IMR-90 (cell line): ENCODE results near the gene ADGRF3. TPM values are rescaled to one million over a fixed set of nuclear protein-coding genes. Genes with fewer than 3 reads are reported as not detected.

Experiments used
- ATAC-seq: fragments of 200-7000 bp; cut with Tn5 transposase; 2 replicates; pipeline ENCODE4 v1.9.1; 2020; ENCODE audit warnings: low read depth, mild to moderate bottlenecking, moderate library complexity
- BruUV-seq: library from RNA; stranded (reverse); fragments of 400-500 nt; replicated peaks from 2 replicates; lab custom pipeline; 2021; lab: Mats Ljungman, UMichigan
- CTCF ChIA-PET: fragments of 300-600 bp; formaldehyde crosslinking; extraction: SDS; loops from one replicate; lab custom pipeline; 2021; ENCODE audit warnings: antibody characterized with exemption; lab: Yijun Ruan, JAX
- POLR2A ChIA-PET: fragments of 300-600 bp; sonication (Branson Sonifier 250); formaldehyde crosslinking; loops from one replicate; lab custom pipeline; 2022; ENCODE audit warnings: antibody characterized with exemption; ENCODE audit not compliant: unreplicated experiment; lab: Charles Lee
- DNase-seq: peaks from one replicate; pipeline ENCODE4 v3.0.0; 2013
- H2AFZ ChIP-seq: replicated peaks from 2 replicates; pipeline ENCODE3; 2013; ENCODE audit warnings: low read length, mild to moderate bottlenecking; ENCODE audit not compliant: poor library complexity
- H2AK5ac ChIP-seq: 2 replicates; pipeline ENCODE4 v1.6.1; 2013; ENCODE audit warnings: low read depth, low read length, inconsistent platforms
- H2AK9ac ChIP-seq: replicated peaks from 2 replicates; pipeline ENCODE3; 2013; ENCODE audit warnings: mild to moderate bottlenecking, low read depth, low read length, moderate library complexity; ENCODE audit not compliant: poor library complexity
- H2BK120ac ChIP-seq: 2 replicates; pipeline ENCODE4 v1.6.1; 2013; ENCODE audit warnings: low read depth, low read length, inconsistent platforms
- H2BK15ac ChIP-seq: 3 replicates; pipeline ENCODE4 v1.6.1; 2013; ENCODE audit warnings: low read depth, low read length, inconsistent platforms
- H2BK20ac ChIP-seq: 2 replicates; pipeline ENCODE4 v1.6.1; 2013; ENCODE audit warnings: low read depth, mild to moderate bottlenecking, inconsistent platforms, low read length, moderate library complexity
- H2BK5ac ChIP-seq: 2 replicates; pipeline ENCODE4 v1.6.1; 2013; ENCODE audit warnings: mild to moderate bottlenecking, low read depth, low read length, inconsistent platforms; ENCODE audit not compliant: poor library complexity, severe bottlenecking
- H3K14ac ChIP-seq: replicated peaks from 2 replicates; pipeline ENCODE4 v1.6.1; 2013; ENCODE audit warnings: low read depth, low read length, inconsistent platforms
- H3K18ac ChIP-seq: 2 replicates; pipeline ENCODE4 v1.6.1; 2013; ENCODE audit warnings: low read depth, low read length, control low read depth
- H3K23ac ChIP-seq: 2 replicates; pipeline ENCODE4 v1.6.1; 2013; ENCODE audit warnings: low read depth, low read length, inconsistent platforms
- H3K27ac ChIP-seq: 2 replicates; pipeline ENCODE4 v1.5.1; 2013; ENCODE audit warnings: mild to moderate bottlenecking, control low read depth, low read length; ENCODE audit not compliant: insufficient read depth
- H3K27me3 ChIP-seq: 2 replicates; pipeline ENCODE4 v1.6.1; 2013; ENCODE audit warnings: low read length; ENCODE audit not compliant: control insufficient read depth, insufficient read depth
- H3K36me3 ChIP-seq: 2 replicates; pipeline ENCODE4 v1.6.1; 2013; ENCODE audit warnings: low read length, mixed read lengths; ENCODE audit not compliant: control insufficient read depth, insufficient read depth
- H3K4ac ChIP-seq: 2 replicates; pipeline ENCODE4 v1.6.1; 2013; ENCODE audit warnings: low read depth, low read length, inconsistent platforms
- H3K4me1 ChIP-seq: 2 replicates; pipeline ENCODE4 v1.6.1; 2013; ENCODE audit warnings: low read length, mixed read lengths; ENCODE audit not compliant: control insufficient read depth, insufficient read depth
- H3K4me2 ChIP-seq: 2 replicates; pipeline ENCODE4 v1.6.1; 2013; ENCODE audit warnings: low read depth, mild to moderate bottlenecking, control low read depth, low read length, moderate library complexity
- H3K4me3 ChIP-seq: 2 replicates; pipeline ENCODE4 v1.5.1; 2013; ENCODE audit warnings: low read depth, mild to moderate bottlenecking, control low read depth, low read length, moderate library complexity; ENCODE audit not compliant: insufficient read depth
- H3K56ac ChIP-seq: 2 replicates; pipeline ENCODE4 v1.6.1; 2013; ENCODE audit warnings: low read length, inconsistent platforms; ENCODE audit not compliant: insufficient read depth; ENCODE audit errors: extremely low read depth
- H3K79me1 ChIP-seq, 2 experiments: 2 replicates each; pipeline ENCODE4 v1.6.1; 2013; ENCODE audit warnings: low read length in 2 of 2, inconsistent platforms in 1 of 2, low read depth in 1 of 2
- H3K9ac ChIP-seq: 2 replicates; pipeline ENCODE4 v1.6.1; 2013; ENCODE audit warnings: low read depth, low read length, control low read depth
- H3K9me1 ChIP-seq: 2 replicates; pipeline ENCODE4 v1.6.1; 2013; ENCODE audit warnings: low read length, inconsistent platforms; ENCODE audit not compliant: insufficient read depth
- H3K9me3 ChIP-seq: 2 replicates; pipeline ENCODE4 v1.6.1; 2013; ENCODE audit warnings: low read length; ENCODE audit not compliant: control insufficient read depth, insufficient read depth
- H4K20me1 ChIP-seq: 2 replicates; pipeline ENCODE4 v1.6.1; 2013; ENCODE audit warnings: low read length, inconsistent platforms; ENCODE audit not compliant: insufficient read depth
- H4K5ac ChIP-seq: 2 replicates; pipeline ENCODE4 v1.6.1; 2013; ENCODE audit warnings: mild to moderate bottlenecking, low read depth, low read length, control low read depth
- H4K8ac ChIP-seq, 2 experiments: 2 replicates each; pipeline ENCODE4 v1.6.1; 2013; ENCODE audit warnings: low read depth in 2 of 2, low read length in 2 of 2, control low read depth in 1 of 2, inconsistent platforms in 1 of 2
- H4K91ac ChIP-seq: 2 replicates; pipeline ENCODE4 v1.6.1; 2013; ENCODE audit warnings: low read depth, low read length, inconsistent platforms; ENCODE audit not compliant: insufficient read depth
- BHLHE40 ChIP-seq: fragments of 150-350 bp; IDR thresholded peaks from 2 replicates; pipeline ENCODE4 v1.6.1; 2016; ENCODE audit warnings: mild to moderate bottlenecking, low read depth, low read length
- CEBPB ChIP-seq: IDR thresholded peaks from 2 replicates; pipeline ENCODE4 v1.6.1; 2012; ENCODE audit warnings: low read depth, low read length, improper control_type of control experiment
- CHD1 ChIP-seq: IDR thresholded peaks from 2 replicates; pipeline ENCODE4 v1.6.1; 2012; ENCODE audit warnings: low read depth, low read length, improper control_type of control experiment
- FOS ChIP-seq: fragments of 150-350 bp; IDR thresholded peaks from 2 replicates; pipeline ENCODE4 v1.6.1; 2016; ENCODE audit warnings: low read depth, low read length
- MAFK ChIP-seq: IDR thresholded peaks from 2 replicates; pipeline ENCODE4 v1.6.1; 2012; ENCODE audit warnings: low read depth, low read length, improper control_type of control experiment
- MAZ ChIP-seq: IDR thresholded peaks from 2 replicates; pipeline ENCODE4 v1.6.1; 2012; ENCODE audit warnings: low read depth, mild to moderate bottlenecking, low read length, improper control_type of control experiment, moderate library complexity, borderline replicate concordance
- MXI1 ChIP-seq: IDR thresholded peaks from 2 replicates; pipeline ENCODE4 v1.6.1; 2012; ENCODE audit warnings: low read depth, mild to moderate bottlenecking, low read length, moderate library complexity, borderline replicate concordance
- NFE2L2 ChIP-seq: fragments of 150-350 bp; IDR thresholded peaks from 2 replicates; pipeline ENCODE4 v1.6.1; 2016; ENCODE audit warnings: low read depth, mild to moderate bottlenecking, low read length
- POLR2A ChIP-seq: IDR thresholded peaks from 2 replicates; pipeline ENCODE4 v1.6.1; 2012; ENCODE audit warnings: mild to moderate bottlenecking, low read depth, low read length
- RAD21 ChIP-seq: IDR thresholded peaks from 2 replicates; pipeline ENCODE4 v1.6.1; 2012; ENCODE audit warnings: low read length, improper control_type of control experiment
- RCOR1 ChIP-seq: IDR thresholded peaks from 2 replicates; pipeline ENCODE4 v1.6.1; 2012; ENCODE audit warnings: mild to moderate bottlenecking, low read length, improper control_type of control experiment; ENCODE audit not compliant: insufficient replicate concordance
- RFX5 ChIP-seq: IDR thresholded peaks from 2 replicates; pipeline ENCODE4 v1.8.0; 2012; ENCODE audit warnings: low read depth, mild to moderate bottlenecking, low read length, moderate library complexity
- SMC3 ChIP-seq: fragments of 150-350 bp; IDR thresholded peaks from 2 replicates; pipeline ENCODE4 v1.6.1; 2016; ENCODE audit warnings: low read depth, mild to moderate bottlenecking, antibody characterized with exemption, low read length, moderate library complexity
- dilution Hi-C: fragments of 300-500 bp; cut with HindIII; formaldehyde crosslinking; loops from one replicate; pipeline ENCODE4 v1.14.3; 2018; ENCODE audit warnings: low sequenced_read_pairs; ENCODE audit not compliant: unreplicated experiment
- in situ Hi-C: fragments of 300-500 bp; cut with MboI; formaldehyde crosslinking; loops from 3 replicates; pipeline ENCODE4 v1.14.3; 2019; ENCODE audit warnings: low sequenced_read_pairs, inconsistent platforms, mixed read lengths
- intact Hi-C: fragments of 100-400 bp; cut with micrococcal nuclease; formaldehyde crosslinking; loops from 2 replicates; pipeline ENCODE4 v1.10.0; 2022
- polyA plus RNA-seq, 3 experiments: library from polyadenylated mRNA; depleted of rRNA; stranded (reverse); fragments of >200 nt; gene quantifications; 2 replicates each; pipeline ENCODE4 v1.2.3, GENCODE V29; 2012; ENCODE audit warnings: low replicate concordance in 1 of 3
- total RNA-seq: library from RNA; depleted of rRNA; stranded (reverse); fragments of >200 nt; gene quantifications from 2 replicates; pipeline ENCODE4 v1.2.3, GENCODE V29; 2012
- TF ChIP-seq, protein P1 (sequence below): fragments of 150-350 bp; IDR thresholded peaks from 2 replicates; pipeline ENCODE4 v1.6.1; 2017; ENCODE audit warnings: mild to moderate bottlenecking, antibody characterized with exemption, low read length, low read depth
- TF ChIP-seq, protein P2 (sequence below): conservative IDR thresholded peaks from 2 replicates; pipeline ENCODE4 v1.5.1; 2012; ENCODE audit warnings: mild to moderate bottlenecking, low read depth, low read length, improper control_type of control experiment
- TF ChIP-seq, protein P3 (sequence below): fragments of 150-350 bp; IDR thresholded peaks from 2 replicates; pipeline ENCODE4 v1.6.1; 2016; ENCODE audit warnings: low read depth, mild to moderate bottlenecking, low read length, moderate library complexity, borderline replicate concordance

Gene ADGRF3
- total and polyA plus RNA-seq, 2 of the 4 experiments (the other 2 are of a cell fraction) = 0.15 TPM; not detected in 1

DNA sequence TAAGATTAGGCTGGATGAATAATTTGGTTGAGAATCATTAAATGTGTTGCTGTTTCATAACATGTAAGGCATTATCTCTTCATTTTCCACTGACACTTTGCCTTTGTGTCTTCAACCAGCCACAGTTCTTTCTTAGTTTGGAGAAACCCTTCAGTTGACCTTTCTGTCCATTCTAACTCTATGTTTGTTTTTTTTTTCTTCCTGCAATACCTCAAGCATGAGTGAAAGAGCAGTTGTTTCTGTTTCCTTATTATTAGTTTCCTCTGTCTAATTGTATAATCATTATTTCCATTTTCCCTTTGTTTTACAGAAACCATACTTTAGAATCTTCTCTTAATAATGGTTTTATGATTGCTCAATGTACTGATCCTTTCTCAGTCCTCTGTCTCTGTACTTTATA is 76.2 kb downstream of the ADGRF3 start:
- H3K27me3 ChIP-seq = no peaks in the 10 kb centered on the region
- no peak overlapping the region for H3K4me2 ChIP-seq
- no peak overlapping the region for H3K23ac ChIP-seq
- H3K4me3 ChIP-seq = no peak overlapping the region
- H3K18ac ChIP-seq = no peak overlapping the region
- ATAC-seq (no peak), DNase-seq (no peak)
- H3K9ac ChIP-seq = no peak overlapping the region
- ChIA-PET POLR2A (no interaction called here), CTCF (no interaction called here)
- peaks cover 7% of the 10 kb centered on the region; the same call in 1 of the 2 replicates for H4K20me1 ChIP-seq
- no peak overlapping the region for H2BK15ac ChIP-seq
- no peak overlapping the region for H2BK5ac ChIP-seq
- in situ Hi-C loops (no loop called here), dilution Hi-C loops (no loop called here), intact Hi-C loops (no loop called here)
- H3K14ac ChIP-seq = no peak overlapping the region
- no peak overlapping the region for H2AK5ac ChIP-seq
- TF ChIP-seq MAZ (no peak), BHLHE40 (no peak), RCOR1 (no peak), POLR2A (no peak), RFX5 (no peak), CEBPB (no peak), RAD21 (no peak), SMC3 (no peak), MXI1 (no peak), FOS (no peak), NFE2L2 (no peak), CHD1 (no peak), MAFK (no peak)
- TF ChIP-seq, protein P1, sequence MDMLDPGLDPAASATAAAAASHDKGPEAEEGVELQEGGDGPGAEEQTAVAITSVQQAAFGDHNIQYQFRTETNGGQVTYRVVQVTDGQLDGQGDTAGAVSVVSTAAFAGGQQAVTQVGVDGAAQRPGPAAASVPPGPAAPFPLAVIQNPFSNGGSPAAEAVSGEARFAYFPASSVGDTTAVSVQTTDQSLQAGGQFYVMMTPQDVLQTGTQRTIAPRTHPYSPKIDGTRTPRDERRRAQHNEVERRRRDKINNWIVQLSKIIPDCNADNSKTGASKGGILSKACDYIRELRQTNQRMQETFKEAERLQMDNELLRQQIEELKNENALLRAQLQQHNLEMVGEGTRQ = no peak
- TF ChIP-seq, protein P2, sequence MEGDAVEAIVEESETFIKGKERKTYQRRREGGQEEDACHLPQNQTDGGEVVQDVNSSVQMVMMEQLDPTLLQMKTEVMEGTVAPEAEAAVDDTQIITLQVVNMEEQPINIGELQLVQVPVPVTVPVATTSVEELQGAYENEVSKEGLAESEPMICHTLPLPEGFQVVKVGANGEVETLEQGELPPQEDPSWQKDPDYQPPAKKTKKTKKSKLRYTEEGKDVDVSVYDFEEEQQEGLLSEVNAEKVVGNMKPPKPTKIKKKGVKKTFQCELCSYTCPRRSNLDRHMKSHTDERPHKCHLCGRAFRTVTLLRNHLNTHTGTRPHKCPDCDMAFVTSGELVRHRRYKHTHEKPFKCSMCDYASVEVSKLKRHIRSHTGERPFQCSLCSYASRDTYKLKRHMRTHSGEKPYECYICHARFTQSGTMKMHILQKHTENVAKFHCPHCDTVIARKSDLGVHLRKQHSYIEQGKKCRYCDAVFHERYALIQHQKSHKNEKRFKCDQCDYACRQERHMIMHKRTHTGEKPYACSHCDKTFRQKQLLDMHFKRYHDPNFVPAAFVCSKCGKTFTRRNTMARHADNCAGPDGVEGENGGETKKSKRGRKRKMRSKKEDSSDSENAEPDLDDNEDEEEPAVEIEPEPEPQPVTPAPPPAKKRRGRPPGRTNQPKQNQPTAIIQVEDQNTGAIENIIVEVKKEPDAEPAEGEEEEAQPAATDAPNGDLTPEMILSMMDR = no peak
- TF ChIP-seq, protein P3, sequence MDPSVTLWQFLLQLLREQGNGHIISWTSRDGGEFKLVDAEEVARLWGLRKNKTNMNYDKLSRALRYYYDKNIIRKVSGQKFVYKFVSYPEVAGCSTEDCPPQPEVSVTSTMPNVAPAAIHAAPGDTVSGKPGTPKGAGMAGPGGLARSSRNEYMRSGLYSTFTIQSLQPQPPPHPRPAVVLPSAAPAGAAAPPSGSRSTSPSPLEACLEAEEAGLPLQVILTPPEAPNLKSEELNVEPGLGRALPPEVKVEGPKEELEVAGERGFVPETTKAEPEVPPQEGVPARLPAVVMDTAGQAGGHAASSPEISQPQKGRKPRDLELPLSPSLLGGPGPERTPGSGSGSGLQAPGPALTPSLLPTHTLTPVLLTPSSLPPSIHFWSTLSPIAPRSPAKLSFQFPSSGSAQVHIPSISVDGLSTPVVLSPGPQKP = no peak
- H3K56ac ChIP-seq = no peak overlapping the region
- no peak overlapping the region for H4K8ac ChIP-seq
- H3K9me1 ChIP-seq = peaks cover 12% of the 10 kb centered on the region
- H3K4me1 ChIP-seq = peaks cover 9% of the 10 kb centered on the region; the same call in 1 of the 2 replicates
- H4K91ac ChIP-seq = no peak overlapping the region
- H3K4ac ChIP-seq = no peak overlapping the region
- H3K36me3 ChIP-seq = peaks cover 5% of the 10 kb centered on the region
- H2AFZ ChIP-seq = no peak overlapping the region
- H3K27ac ChIP-seq = no peak overlapping the region
- BruUV-seq = no TSS peak
- peaks cover 2 to 15% of the 10 kb centered on the region in 2 experiments for H3K79me1 ChIP-seq
- no peak overlapping the region for H2BK20ac ChIP-seq
- H2BK120ac ChIP-seq = no peak overlapping the region
- no peak overlapping the region for H4K5ac ChIP-seq
- H2AK9ac ChIP-seq = no peak overlapping the region
- H3K9me3 ChIP-seq = no peaks in the 10 kb centered on the region
